ENCODE measurements around the gene CRYGN. TPM values are rescaled to one million over a fixed set of nuclear protein-coding genes. Genes with fewer than 3 reads are reported as not detected.
A peak's percentile ranks its signal among the peaks of the same experiment; 100 is the strongest.

Gene CRYGN
- total RNA-seq (2014; rRNA removed; shearing (Covaris generic)) = 0.17 TPM in 1 of 2 replicates, not detected in the other

GRCh38 chr7:151439855-151440798, at the start of gene CRYGN:
Gene CRYGN, minus strand, starts transcription at chr7:151440141. Its CDS starts 224 bp downstream, at chr7:151439917.
- no peak for DNase-seq (ENCODE audit: low read depth)

- DNase-seq (ENCODE audit: low read depth) = no peak
Measured at GRCh38 chr7:151489498-151489897, 49.6 kb upstream of the CRYGN start.

- DNase-seq (ENCODE audit: low read depth) = no peak
Measured at GRCh38 chr7:151488096-151488495, 48.2 kb upstream of the CRYGN start.

GRCh38 chr7:151487228-151487627, 47.3 kb upstream of the CRYGN start:
- DNase-seq (ENCODE audit: low read depth) = no peak

GRCh38 chr7:151486074-151486473, 46.1 kb upstream of the CRYGN start:
- DNase-seq (ENCODE audit: low read depth) = no peak

GRCh38 chr7:151484971-151485707, 45.2 kb upstream of the CRYGN start:
- DNase-seq (ENCODE audit: low read depth) = peak; percentile 79

- no peak for DNase-seq (ENCODE audit: low read depth)
Measured at GRCh38 chr7:151483711-151483983, 43.7 kb upstream of the CRYGN start.

GRCh38 chr7:151482883-151483710, 43.2 kb upstream of the CRYGN start:
- no peak for DNase-seq (ENCODE audit: low read depth)

- no peak for DNase-seq (ENCODE audit: low read depth)
Measured at GRCh38 chr7:151481650-151482505, 41.9 kb upstream of the CRYGN start.

GRCh38 chr7:151477867-151478266, 37.9 kb upstream of the CRYGN start:
- no peak for DNase-seq (ENCODE audit: low read depth)

- no peak for DNase-seq (ENCODE audit: low read depth)
Measured at GRCh38 chr7:151472644-151473380, 32.9 kb upstream of the CRYGN start.

GRCh38 chr7:151470711-151471110, 30.8 kb upstream of the CRYGN start:
- no peak for DNase-seq (ENCODE audit: low read depth)

- DNase-seq (ENCODE audit: low read depth) = no peak
Measured at GRCh38 chr7:151469281-151469680, 29.3 kb upstream of the CRYGN start.

GRCh38 chr7:151468217-151469018, 28.5 kb upstream of the CRYGN start:
- no peak for DNase-seq (ENCODE audit: low read depth)

GRCh38 chr7:151465169-151465568, 25.2 kb upstream of the CRYGN start:
- DNase-seq (ENCODE audit: low read depth) = no peak

- DNase-seq (ENCODE audit: low read depth) = no peak
Measured at GRCh38 chr7:151462306-151462779, 22.4 kb upstream of the CRYGN start.

GRCh38 chr7:151461942-151462230, 21.9 kb upstream of the CRYGN start:
- DNase-seq (ENCODE audit: low read depth) = no peak

GRCh38 chr7:151461096-151461941, 21.4 kb upstream of the CRYGN start:
- no peak for DNase-seq (ENCODE audit: low read depth)

GRCh38 chr7:151460474-151460855, 20.5 kb upstream of the CRYGN start:
- DNase-seq (ENCODE audit: low read depth) = peak; percentile 36
